ENCODE measurements around the gene PLG.
"Not testable (repeated sequence)": the region's sequence is repeated elsewhere in the genome, so short reads cannot be mapped to it uniquely, and the experiment has no call there.

PLG gene

DNA sequence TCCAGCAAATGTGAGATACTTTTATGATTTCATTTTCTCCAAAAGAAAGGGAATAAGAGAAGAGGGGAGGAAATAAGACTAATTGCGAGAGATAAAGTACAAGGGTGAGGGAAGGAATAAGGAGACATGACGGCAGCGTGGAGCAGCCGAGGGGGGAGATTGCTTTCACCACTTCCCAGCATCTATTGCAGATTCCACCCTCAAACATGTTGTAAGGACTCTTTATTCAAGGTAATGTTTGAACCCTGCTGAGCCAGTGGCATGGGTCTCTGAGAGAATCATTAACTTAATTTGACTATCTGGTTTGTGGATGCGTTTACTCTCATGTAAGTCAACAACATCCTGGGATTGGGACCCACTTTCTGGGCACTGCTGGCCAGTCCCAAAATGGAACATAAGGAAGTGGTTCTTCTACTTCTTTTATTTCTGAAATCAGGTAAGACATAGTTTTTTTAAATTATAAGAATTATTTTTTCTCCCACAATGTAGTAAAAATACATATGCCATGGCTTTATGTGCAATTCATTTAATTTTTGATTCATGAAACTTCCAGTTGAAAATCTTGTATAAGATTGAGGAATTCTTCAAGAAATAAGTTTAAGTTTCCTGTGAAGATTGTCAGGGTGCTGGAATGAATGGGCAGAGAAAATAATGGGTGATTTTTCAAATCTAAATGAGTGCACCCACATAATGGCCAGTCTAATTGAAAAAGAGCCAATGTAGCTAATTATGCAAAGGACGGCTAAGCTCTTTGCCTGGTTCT is at the start of gene PLG:
Gene PLG (plus strand): TSS at position 327 of the 763 bp plus-strand sequence. CDS start 61 bp downstream, at position 388.
- not testable (repeated sequence) for DNase-seq (ENCODE audit: low read depth, low spot score)

GRCh38 chr6:160659562-160659961 is 42.5 kb upstream of the PLG start:
- DNase-seq (ENCODE audit: low read depth, low spot score): no peak

DNA sequence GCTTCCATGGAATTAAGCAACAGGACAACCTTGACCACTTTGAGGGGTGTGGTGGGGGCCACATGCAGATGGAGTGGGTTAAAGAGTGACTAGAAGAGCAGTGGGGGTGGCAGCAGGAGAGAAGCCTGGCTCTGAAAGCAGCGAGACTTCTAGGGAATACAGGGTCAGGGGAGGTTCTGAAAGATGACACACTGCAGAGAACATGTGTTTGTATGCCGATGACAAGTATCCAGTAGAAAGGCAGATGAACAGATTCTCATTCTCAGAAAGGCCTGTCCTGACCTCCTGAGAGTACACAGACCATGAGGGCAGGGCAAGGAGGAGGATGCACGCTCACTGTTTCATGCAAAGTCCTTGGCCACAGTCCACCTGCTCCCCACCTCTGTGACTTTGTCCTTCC is 40.8 kb upstream of the PLG start:
- no peak for DNase-seq (ENCODE audit: low read depth, low spot score)

- DNase-seq (ENCODE audit: low read depth, low spot score): no peak
Observed at GRCh38 chr6:160662429-160662828, 39.6 kb upstream of the PLG start.

- no peak for DNase-seq (ENCODE audit: low read depth, low spot score)
Observed at GRCh38 chr6:160662842-160663241, 39.2 kb upstream of the PLG start.

- not testable (repeated sequence) for DNase-seq (ENCODE audit: low read depth, low spot score)
Observed at GRCh38 chr6:160664198-160664597, 37.8 kb upstream of the PLG start, which contains the start of gene LPA. TSS of gene LPA (minus strand) at chr6:160664275. CDS start at chr6:160664214, 61 bp downstream.

DNA sequence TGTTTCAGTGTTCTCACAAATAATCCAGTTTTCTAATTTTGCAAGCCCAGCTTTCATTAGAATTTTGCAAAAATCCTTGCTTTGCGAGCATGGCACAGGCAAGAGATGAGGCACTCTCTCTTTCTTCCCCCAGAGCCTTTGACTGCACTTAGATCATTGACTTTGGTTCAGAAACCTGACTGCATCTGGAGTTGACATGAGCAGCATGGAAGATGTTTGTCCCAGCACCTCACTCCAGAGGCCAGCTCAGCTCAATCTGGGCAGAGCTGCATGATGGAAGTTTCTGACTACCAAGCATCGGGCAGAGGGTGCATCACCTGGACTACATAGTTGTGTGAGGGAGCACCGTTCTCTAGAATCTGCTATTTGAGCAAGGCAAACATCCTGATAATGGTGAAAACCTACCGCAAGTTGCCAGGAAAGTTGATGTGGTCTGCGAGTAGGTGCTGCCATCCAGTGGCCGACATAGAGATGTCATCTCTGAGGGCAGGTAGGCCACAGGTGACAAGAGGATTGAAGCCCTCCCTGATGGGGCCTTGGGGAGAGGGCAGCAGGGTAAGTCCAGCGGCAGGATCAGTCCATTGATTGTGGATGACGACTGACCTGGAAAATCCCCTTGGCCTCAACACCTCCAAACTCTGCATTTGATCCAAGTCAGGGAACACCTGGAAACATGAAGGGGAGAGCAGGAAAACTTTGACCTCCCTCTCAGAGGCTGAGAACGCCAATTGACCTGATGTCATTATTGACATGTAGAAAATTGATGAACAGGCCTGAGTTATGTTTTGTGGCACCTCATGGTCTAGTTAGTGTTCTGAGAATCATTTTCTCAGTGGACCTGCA is 34.2 kb upstream of the PLG start:
- no peak for DNase-seq (ENCODE audit: low read depth, low spot score)

DNA sequence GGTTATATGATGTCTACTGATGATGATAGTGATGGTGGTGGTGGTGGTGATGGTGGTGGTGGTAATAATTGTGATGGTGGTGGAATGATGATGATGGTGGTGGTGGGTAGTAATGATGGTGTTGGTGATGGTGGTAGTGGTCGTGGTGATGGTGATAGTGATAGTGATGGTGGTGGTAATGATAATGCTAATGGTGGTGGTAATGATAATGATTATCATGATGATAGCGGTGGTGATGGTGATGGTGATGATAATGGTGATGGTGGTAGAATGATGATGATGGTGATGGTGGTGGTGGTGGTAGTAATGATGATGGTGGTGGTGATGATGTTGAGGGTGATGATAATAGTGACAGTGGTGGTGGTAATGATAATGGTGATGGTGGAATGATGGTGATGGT is 33.5 kb upstream of the PLG start:
- DNase-seq (ENCODE audit: low read depth, low spot score): no peak

- not testable (repeated sequence) for DNase-seq (ENCODE audit: low read depth, low spot score)
Observed at GRCh38 chr6:160676418-160676817, 25.6 kb upstream of the PLG start.

DNA sequence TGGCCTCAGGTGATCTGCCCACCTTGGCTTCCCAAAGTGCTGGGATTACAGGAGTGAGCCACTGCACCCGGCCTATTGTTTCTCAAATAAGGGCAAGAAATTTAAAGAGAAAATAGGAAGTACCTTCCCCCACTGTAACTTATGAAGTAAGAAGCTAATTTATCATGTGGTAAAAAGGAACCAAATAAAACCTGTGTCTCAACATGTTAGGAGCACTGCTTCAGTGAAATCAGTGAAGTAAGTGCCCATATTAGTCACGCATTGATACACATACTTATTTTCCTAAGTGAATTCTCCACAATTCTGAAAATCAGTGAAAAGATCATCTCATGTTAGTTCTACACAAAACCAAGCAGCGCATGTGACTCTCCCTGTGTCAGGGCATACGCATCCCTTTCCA is 23.8 kb upstream of the PLG start:
- DNase-seq (ENCODE audit: low read depth, low spot score): no peak

DNA sequence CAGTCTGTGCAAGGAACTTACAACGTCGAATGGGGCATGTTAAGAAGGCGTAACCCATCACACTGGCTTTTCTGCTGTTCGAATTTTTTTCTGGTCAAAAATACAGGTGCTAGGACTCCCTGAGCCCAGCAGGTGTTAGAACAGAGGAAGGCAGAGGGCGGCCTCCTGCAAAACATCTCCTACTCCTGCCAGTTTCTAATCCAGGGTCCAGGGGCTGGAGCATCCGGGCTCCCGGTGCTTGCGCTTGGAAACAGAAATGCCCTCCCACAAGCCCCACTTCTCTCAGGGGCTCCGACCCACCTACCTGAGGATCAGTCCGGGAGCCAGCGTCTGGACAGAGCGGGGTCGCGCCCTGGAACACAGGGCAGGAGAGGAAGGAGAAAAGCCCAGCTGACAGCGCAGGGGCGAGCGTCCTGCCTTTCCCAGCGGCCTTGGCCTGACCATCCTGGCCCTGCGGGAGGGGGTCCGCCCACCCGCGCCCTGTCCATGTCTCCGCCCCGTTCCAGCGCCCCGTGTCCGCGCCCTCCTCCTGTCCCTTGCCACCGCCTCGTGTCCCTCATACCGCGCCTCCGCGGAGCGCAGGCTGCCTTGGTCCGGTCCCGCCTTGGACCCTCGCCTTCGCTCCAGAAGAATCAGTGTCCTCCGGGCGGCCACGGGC is 23.2 kb upstream of the PLG start:
- no peak for DNase-seq (ENCODE audit: low read depth, low spot score)

DNA sequence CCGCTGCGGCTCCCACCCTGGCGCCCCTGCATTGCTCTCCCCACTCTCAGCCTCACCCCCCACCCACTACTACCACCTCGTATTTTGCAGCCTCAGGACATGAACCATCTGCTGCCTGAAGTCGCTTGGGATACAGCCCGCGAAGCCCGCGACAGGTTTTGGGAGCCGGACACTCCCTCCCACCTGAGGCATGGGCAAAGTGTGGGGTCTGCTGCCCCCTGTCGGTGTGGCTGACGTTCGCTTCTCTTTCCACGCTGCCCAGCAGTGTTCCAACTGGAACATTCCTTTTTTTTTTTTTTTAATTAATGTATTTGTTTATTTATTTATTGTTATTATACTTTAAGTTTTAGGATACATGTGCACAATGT is 22.7 kb upstream of the PLG start:
- no peak for DNase-seq (ENCODE audit: low read depth, low spot score)

GRCh38 chr6:160685101-160685761 is 16.8 kb upstream of the PLG start:
- not testable (repeated sequence) for DNase-seq (ENCODE audit: low read depth, low spot score)

DNA sequence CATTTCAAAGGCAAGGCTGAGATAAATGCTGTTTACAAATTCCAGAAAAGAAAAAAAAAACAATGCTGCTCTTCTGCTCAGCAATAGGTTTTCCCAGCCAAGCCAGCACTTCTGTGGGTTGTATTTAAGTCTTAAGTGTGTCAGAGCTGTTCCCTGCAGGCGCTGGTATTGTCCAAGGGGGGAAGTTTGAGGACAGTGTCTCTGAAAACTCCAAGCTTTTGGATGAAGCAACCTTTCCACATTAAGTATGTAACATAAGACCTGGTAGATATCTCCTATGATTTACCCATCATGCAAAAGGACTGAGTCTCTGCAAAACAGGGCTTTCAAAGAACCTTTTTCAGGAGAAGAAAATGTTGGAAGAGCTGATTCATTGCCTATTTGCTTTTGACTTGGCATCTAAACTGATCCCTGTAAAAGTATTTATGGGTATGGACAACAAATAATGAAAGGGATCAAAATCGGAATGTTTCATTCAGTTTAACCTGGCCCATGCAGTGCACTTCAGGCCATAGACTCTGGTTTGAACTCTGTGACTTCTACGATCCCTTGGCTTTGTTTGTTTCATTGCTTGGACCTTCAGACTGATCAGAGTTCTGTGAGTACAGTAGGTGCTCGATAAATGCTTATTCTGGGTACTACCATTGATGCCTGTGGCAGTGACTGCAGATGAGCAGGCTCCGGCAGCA is 16.1 kb upstream of the PLG start:
- DNase-seq (ENCODE audit: low read depth, low spot score): no peak

- no peak for DNase-seq (ENCODE audit: low read depth, low spot score)
Observed at GRCh38 chr6:160690458-160690857, 11.6 kb upstream of the PLG start.

- no peak for DNase-seq (ENCODE audit: low read depth, low spot score)
Observed at GRCh38 chr6:160691617-160692016, 10.4 kb upstream of the PLG start.

DNA sequence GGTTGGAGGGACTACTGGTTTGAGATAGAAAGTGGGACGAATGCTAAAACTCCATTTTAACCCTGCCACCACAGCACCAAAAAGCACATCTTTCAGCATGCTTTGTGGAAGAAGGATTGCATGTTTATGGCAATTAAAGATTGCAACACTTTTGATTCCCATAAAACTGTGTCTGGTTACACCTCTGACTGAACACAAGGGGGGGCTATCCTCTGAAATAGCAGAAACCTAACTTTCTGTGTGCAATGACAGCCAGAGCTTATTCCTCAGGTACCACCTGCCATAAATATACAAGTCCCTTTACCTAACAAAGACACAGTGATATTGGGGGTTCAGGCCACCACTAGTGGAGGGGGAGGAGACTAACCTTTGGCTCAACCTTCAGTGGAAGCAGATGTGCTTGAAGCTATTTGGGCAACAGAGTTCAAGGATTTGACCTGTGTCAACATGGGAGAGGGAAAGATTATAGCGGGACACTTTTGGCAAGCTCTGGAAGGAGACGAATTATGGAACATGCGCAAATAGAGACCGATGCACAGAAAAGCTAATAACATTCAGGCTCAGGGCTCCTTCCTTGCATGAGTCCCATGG is 9.6 kb upstream of the PLG start:
- no peak for DNase-seq (ENCODE audit: low read depth, low spot score)

- not testable (repeated sequence) for DNase-seq (ENCODE audit: low read depth, low spot score)
Observed at GRCh38 chr6:160695025-160695424, 7.0 kb upstream of the PLG start.

GRCh38 chr6:160695622-160696021 is 6.4 kb upstream of the PLG start:
- DNase-seq (ENCODE audit: low read depth, low spot score): not testable (repeated sequence)

DNA sequence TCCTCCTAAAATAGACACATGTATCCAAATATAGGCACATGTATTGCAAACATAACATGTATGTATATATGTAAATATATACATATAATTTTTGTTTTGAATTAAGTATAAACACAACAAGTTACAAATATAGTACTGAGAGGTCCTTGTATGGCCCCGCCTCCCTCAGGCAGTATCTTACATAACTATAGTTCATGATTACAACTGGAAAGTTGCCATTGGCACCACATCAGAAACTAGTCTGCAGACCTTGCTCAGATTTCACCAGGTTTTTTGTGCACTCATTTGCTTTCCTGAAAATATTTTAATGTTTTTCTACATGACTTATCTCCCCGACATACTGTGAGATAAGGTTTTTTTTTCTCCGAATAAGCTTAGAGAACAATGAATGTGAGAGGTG is 5.2 kb upstream of the PLG start:
- not testable (repeated sequence) for DNase-seq (ENCODE audit: low read depth, low spot score)

DNA sequence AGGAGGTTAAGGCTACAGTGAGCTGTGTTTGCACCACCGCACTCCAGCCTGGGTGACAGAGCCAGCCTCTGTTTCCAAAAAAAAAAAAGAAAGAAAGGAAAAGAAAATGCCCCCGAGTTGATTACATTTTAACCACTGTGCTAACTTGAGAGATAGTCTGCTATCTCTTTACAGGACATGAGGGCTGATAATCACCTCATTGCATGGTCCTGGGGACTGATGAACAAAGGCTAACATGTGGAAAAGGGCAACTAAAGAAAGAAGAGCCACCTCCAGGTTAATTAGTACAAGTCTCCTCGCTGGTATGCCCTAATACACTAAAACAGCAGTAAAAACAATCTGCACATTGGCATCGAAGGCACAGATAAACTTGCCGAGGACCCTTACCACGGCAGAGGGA is 4.2 kb upstream of the PLG start:
- DNase-seq (ENCODE audit: low read depth, low spot score): no peak

Measured in activated CD4-positive, CD25-positive, alpha-beta regulatory T cell treated with anti-CD3 and anti-CD28 coated beads, Interleukin-2, amount 50 U/mL, for 16 hours (primary cell).